Dermis microvascular lymphatic vessel endothelial cell (primary cell): ENCODE results near the gene RFTN2. TPM values are rescaled to one million over a fixed set of nuclear protein-coding genes. Genes with fewer than 3 reads are reported as not detected.
"Not testable (repeated sequence)": the region's sequence is repeated elsewhere in the genome, so short reads cannot be mapped to it uniquely, and the experiment has no call there.

Experiments used
- DNase-seq, 2 donors: peaks; one replicate each; pipeline versions ENCODE4 v3.0.0 to v3.0.0-alpha.2; 2010; ENCODE audit warnings: low read depth in 2 of 2
- total RNA-seq: library from RNA; depleted of rRNA; stranded (reverse); fragments of >200 nt; gene quantifications from 2 replicates; pipeline ENCODE4 v1.2.1, GENCODE V29; 2014

The RFTN2 gene
- total RNA-seq, 1 donor from 2014 or later, result 9.8 TPM

DNA sequence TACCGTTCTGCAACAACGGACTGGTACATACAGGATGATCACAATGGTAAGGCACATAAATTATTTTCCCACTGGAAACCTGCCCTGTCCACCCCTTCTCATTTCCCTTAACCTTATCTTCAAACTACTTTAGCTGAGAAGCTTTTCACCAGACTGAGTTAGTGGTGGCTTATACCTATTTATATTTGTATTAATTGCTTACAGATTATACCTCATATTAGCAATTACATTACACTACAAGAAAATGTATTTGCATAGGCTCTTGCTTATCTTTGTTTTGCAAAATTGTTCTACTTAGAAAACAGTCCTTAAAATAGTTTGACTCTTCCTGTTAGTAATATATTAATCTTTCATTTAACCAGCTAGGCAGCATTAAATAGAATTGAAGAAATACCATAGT lies 124.1 kb downstream of the RFTN2 start:
- not testable (repeated sequence) for DNase-seq

DNA sequence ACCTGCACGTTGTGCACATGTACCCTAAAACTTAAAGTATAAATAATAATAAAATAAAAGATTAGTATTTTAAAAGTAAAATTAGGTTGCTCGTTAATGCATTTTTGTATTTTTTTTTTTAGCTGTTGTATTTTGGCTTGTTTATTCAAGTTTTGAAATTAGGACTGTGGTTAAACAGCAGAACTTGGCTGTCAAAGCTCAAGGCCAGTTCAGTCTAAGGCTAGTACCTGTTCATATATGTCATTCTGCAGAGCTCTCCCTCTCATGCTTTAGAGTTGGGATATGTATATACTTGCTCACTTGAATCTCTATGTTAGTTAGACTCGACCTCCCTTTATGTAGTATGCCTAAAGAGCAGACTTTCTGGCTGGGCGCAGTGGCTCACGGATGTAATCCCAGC lies 126.8 kb downstream of the RFTN2 start:
- DNase-seq, result no peak

DNA sequence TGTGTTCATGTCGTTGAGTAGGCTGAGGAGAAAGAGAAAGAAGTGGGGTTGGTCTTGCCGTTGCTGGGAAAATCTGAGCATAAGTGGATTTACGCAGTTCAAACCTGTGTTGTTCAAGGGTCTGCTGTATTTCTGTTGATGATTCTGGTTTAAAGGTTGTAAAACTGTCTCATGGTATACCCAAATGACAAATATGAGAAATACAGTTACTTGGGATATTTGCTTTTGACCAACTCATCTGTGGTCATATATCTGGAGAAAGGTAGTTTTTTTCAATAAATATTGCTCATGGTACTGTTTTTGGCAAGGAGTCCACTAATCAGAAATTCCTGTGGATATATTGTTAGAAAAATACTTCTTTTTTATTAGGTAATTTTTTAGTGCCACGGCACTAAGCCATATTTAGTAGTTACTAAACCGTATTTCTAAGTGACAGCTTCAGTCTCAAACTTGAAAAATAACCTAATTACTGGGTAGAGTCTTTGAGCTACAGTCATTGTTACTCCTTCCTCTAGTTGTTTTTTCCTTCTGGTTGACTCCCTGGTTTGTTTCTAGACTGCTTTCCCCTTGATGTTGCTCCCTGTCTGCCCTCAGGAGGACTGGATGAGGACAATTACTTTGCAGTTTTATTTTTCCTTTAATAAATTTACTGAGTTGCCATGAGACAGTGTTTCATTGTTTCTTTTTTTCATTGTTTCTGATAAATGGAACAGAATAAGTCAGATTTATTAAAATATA lies 128.1 kb downstream of the RFTN2 start:
- DNase-seq, result peak in 1 of 2 donors; percentile 62

DNA sequence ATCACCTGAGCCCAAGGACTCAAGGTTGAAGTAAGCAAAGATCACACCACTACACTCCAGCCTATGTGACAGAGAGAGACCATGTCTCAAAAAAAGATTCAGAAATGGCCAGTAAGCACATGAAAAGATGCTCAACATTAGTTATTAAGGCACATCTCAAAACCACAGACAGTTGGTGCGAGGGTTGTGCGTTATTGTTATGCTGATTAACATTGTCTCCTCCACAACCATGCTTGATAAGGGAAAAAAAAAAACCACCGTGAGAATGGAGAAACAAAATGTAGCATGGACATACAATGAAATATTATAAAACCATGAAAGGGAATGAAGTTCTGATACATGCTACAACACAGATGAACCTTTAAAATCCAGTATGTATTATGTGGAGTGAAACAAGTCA lies 132.2 kb downstream of the RFTN2 start:
- no peak for DNase-seq

DNA sequence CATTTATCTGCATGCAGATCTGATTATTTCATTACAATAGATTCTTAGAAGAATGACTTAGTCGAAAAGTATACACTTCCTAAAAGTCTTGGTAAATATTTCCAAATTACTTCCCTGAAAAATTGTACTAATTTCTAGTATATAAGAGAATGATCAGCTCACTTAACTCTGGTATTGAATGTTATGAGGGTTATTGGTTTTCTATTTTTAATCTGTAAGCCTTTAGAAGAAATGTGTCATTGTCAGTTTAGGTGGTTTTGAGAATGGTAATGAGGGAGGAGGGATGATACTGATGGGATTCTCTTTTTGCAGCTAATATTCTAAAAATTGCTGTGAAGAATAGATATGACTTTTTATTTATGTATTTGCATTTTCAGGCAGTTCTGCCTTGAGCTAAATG lies 135.7 kb downstream of the RFTN2 start:
- no peak for DNase-seq

DNA sequence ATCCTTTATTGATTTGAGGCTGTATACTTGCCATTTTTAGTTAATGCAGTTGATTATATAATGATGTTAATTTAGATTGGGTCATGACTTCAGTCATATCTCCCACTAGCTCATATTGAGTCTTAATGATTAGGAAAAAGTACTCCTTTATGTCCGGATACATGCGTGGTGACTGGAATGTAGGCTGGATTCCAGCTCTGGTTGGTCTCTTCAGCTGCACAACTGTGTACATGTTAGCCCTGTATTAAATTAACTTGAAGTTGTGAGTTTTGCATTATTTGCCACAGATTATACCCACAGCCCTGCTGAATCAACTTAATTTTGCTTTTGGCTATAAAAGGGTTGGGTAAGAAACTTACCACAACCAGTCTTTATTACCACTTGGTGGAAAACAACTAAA lies 137.0 kb downstream of the RFTN2 start:
- peak; percentile 25 to 38 for DNase-seq

Other genes starting within 250 kb of the RFTN2 start
- 140 and 150 TPM in 2 replicates for gene SF3B1, start 240.6 kb downstream of the RFTN2 start, total RNA-seq
- gene COQ10B, start 222.0 kb downstream of the RFTN2 start, total RNA-seq, result 20.5 and 27.8 TPM in 2 replicates
- 92.3 and 136 TPM in 2 replicates for gene HSPD1, start 175.7 kb downstream of the RFTN2 start, total RNA-seq
- gene HSPE1, start 175.2 kb downstream of the RFTN2 start, total RNA-seq, result 30.1 and 63.0 TPM in 2 replicates
- 28.2 and 28.8 TPM in 2 replicates for gene MOB4, start 159.5 kb downstream of the RFTN2 start, total RNA-seq
- gene MARS2, start 29.8 kb upstream of the RFTN2 start, total RNA-seq, result 4.1 and 6.8 TPM in 2 replicates
- gene BOLL, start 109.7 kb upstream of the RFTN2 start, total RNA-seq, result not detected in 2 replicates
- gene PLCL1, start 129.0 kb upstream of the RFTN2 start, total RNA-seq, result 0.76 and 1.0 TPM in 2 replicates